Stimulated activated naive CD8-positive, alpha-beta T cell treated with anti-CD3 and anti-CD28 coated beads, Interleukin-15, Interleukin-2, amounts not matched to agents 100 ng/mL and 50 ng/mL, for 24 hours (primary cell): ENCODE results near the gene SLC44A5.
"Not testable (repeated sequence)": the region's sequence is repeated elsewhere in the genome, so short reads cannot be mapped to it uniquely, and the experiment has no call there.

Experiments
- H3K27ac Mint-ChIP-seq: one replicate; pipeline ENCODE4 v1.8.0; 2021; ENCODE audit warnings: mild to moderate bottlenecking, mixed read lengths
- H3K27me3 Mint-ChIP-seq: one replicate; pipeline ENCODE4 v1.8.0; 2021; ENCODE audit warnings: mixed read lengths
- H3K36me3 Mint-ChIP-seq: one replicate; pipeline ENCODE4 v1.8.0; 2021; ENCODE audit warnings: low read depth, mixed read lengths
- H3K4me1 Mint-ChIP-seq: one replicate; pipeline ENCODE4 v1.8.0; 2021; ENCODE audit warnings: low read depth, mixed read lengths
- H3K4me3 Mint-ChIP-seq: one replicate; pipeline ENCODE4 v1.8.0; 2021; ENCODE audit warnings: mild to moderate bottlenecking, mixed read lengths
- H3K9me3 Mint-ChIP-seq: one replicate; pipeline ENCODE4 v1.8.0; 2021; ENCODE audit warnings: mixed read lengths

The SLC44A5 gene

DNA sequence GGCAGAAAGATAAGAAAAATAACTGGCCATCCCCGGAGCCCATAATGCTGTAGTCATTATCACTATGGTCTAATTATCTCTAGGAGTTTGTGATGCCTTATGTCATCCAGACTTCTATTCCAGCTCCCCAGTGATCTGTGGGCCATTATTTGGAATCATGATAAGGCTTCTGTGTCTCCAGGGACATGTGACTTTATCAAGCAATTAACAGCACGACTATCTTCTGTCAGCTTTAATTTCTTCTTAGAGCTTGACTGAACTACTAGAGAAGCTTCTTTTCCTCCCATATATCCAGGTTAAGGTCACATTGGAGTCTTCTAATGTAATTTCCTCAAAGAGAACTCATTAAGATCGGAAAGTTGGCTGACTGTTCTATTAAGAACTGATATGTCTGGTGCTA lies 376.4 kb downstream of the SLC44A5 start:
- no peak overlapping the region for H3K4me3 Mint-ChIP-seq
- no peaks in the 10 kb centered on the region for H3K9me3 Mint-ChIP-seq
- H3K27me3 Mint-ChIP-seq, result no peaks in the 10 kb centered on the region
- H3K36me3 Mint-ChIP-seq, result no peaks in the 10 kb centered on the region
- H3K27ac Mint-ChIP-seq, result no peak overlapping the region
- no peaks in the 10 kb centered on the region for H3K4me1 Mint-ChIP-seq

DNA sequence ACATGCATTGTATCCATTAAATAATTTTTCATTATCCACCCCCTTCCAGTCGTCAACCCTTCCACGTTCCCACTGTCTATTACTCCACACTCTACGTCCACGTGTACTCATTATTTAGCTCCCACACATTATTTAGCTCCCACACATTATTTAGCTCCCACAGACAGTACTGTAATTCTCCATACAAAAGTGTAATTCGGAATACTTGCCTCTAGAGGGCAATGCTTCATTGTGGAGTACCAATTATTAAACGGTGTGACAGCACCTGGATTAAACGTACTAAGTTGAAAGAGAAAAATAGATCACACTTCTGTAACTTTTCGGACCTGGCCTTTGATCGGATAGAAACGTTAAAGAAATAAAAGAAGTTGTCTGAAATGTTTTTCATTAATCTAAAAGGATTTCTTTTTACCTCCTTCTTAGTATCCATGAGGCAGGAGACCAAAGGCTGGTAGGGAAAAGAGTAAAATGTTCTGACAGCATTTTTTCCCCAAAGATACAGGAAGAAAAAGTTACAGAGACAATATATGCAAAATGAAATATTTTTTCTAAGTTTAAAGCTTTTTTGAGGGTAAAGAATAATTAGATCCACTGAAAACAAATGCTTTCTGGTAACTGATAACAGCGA lies 377.5 kb downstream of the SLC44A5 start:
- H3K27me3 Mint-ChIP-seq, result no peaks in the 10 kb centered on the region
- H3K4me3 Mint-ChIP-seq, result no peak overlapping the region
- H3K4me1 Mint-ChIP-seq, result no peaks in the 10 kb centered on the region
- no peaks in the 10 kb centered on the region for H3K36me3 Mint-ChIP-seq
- H3K9me3 Mint-ChIP-seq, result no peaks in the 10 kb centered on the region
- no peak overlapping the region for H3K27ac Mint-ChIP-seq

GRCh38 chr1:75220072-75220471 lies 390.8 kb downstream of the SLC44A5 start:
- Mint-ChIP-seq H3K4me1 (no peaks in the 10 kb centered on the region), H3K36me3 (no peaks in the 10 kb centered on the region), H3K27ac (no peak overlapping the region), H3K4me3 (no peak overlapping the region), H3K27me3 (no peaks in the 10 kb centered on the region), H3K9me3 (peaks cover 4% of the 10 kb centered on the region)

- H3K27ac Mint-ChIP-seq, result no peak overlapping the region
- no peaks in the 10 kb centered on the region for H3K27me3 Mint-ChIP-seq
- H3K4me3 Mint-ChIP-seq, result no peak overlapping the region
- H3K9me3 Mint-ChIP-seq, result no peaks in the 10 kb centered on the region
- no peaks in the 10 kb centered on the region for H3K4me1 Mint-ChIP-seq
- H3K36me3 Mint-ChIP-seq, result no peaks in the 10 kb centered on the region
Measured at GRCh38 chr1:75214017-75214416, 396.9 kb downstream of the SLC44A5 start.

DNA sequence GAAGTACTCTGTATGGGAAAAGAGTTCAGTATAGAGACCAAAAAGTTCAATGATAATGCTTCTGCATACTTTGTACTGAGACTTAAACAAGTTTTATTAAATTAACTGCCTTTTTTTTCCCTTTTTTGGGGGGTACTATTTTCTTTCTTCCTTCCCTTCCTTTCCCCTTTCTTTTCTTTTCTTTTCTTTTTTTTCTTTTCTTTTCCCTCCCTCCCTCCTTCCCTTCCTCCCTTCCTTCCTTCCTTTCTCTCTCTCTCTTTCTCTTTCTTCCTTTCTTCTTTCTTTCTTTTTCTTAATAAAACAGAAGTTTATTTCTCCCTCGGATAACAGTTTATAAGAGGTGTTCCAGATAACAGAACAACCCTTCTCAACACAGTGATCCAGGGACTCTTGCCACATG lies 399.3 kb downstream of the SLC44A5 start:
- H3K27ac Mint-ChIP-seq, result no peak overlapping the region
- H3K4me1 Mint-ChIP-seq, result no peaks in the 10 kb centered on the region
- H3K36me3 Mint-ChIP-seq, result no peaks in the 10 kb centered on the region
- no peaks in the 10 kb centered on the region for H3K9me3 Mint-ChIP-seq
- H3K27me3 Mint-ChIP-seq, result no peaks in the 10 kb centered on the region
- H3K4me3 Mint-ChIP-seq, result no peak overlapping the region

- Mint-ChIP-seq H3K4me3 (no peak overlapping the region), H3K9me3 (no peaks in the 10 kb centered on the region), H3K27me3 (no peaks in the 10 kb centered on the region), H3K27ac (no peak overlapping the region), H3K36me3 (no peaks in the 10 kb centered on the region), H3K4me1 (no peaks in the 10 kb centered on the region)
Measured at GRCh38 chr1:75208862-75209261, 402.1 kb downstream of the SLC44A5 start.

DNA sequence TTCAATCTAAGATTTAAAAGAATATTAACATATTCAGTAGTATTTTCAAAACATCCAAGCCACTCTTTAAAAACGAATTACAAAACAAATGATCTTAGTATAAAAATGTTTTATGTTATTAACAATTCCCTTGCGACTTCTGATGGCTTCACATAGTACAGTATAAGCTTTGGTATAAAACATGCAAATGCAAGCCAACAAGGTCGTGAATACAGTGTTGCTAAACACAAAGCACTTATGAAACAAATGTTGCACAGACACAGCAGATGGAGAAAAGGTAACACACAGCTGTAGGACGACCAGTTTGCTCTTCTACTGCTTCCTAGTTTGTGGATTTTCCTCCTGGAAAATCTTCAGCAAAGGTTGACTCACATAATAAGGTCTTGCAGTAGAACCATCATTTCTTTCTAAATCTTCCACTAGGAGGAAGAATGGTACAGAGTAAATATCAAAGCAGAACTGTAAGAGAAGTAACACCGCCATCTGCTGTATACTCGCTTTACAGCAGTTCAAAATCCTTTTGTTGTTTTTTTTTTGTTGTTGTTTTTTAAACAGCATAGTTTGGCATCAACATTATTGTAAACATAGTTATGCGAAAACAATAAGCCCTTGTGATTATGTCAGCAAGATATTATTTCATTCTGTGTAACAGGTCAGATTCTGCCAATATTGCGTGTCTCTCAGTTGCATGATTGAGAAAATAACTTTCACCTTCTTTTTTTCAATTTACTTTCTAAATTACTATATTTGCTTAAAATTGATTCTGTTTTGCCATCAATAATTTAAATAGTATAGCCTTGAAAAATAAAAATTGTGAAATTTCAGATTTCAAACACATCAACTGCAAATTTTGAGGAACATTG lies 407.3 kb downstream of the SLC44A5 start:
- H3K4me3 Mint-ChIP-seq, result no peak overlapping the region
- H3K4me1 Mint-ChIP-seq, result no peaks in the 10 kb centered on the region
- no peaks in the 10 kb centered on the region for H3K36me3 Mint-ChIP-seq
- H3K9me3 Mint-ChIP-seq, result no peaks in the 10 kb centered on the region
- no peak overlapping the region for H3K27ac Mint-ChIP-seq
- H3K27me3 Mint-ChIP-seq, result no peaks in the 10 kb centered on the region

DNA sequence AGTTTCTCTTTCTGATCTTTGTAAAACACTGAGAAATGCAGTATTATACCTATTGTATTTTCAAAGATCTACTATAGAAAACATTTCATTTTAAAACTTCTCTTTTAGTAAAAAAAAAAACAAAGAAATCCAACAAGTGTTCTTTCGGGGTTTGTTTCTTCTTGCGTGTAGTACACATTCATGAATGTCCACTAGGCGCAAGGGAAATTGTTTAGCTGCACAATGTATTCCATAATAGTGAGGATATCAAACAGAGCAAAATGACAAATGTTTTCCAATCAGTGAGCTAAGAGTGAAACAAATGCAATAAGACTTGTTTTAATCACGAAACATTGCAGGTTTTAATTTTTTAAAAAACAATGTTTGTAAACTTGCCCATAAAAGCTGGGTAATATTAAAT lies 408.2 kb downstream of the SLC44A5 start:
- no peaks in the 10 kb centered on the region for H3K36me3 Mint-ChIP-seq
- H3K9me3 Mint-ChIP-seq, result no peaks in the 10 kb centered on the region
- H3K4me3 Mint-ChIP-seq, result no peak overlapping the region
- no peak overlapping the region for H3K27ac Mint-ChIP-seq
- no peaks in the 10 kb centered on the region for H3K27me3 Mint-ChIP-seq
- no peaks in the 10 kb centered on the region for H3K4me1 Mint-ChIP-seq

GRCh38 chr1:75198761-75199160 lies 412.2 kb downstream of the SLC44A5 start:
- Mint-ChIP-seq H3K4me3 (no peak overlapping the region), H3K4me1 (no peaks in the 10 kb centered on the region), H3K9me3 (no peaks in the 10 kb centered on the region), H3K27me3 (peaks cover under 1% of the 10 kb centered on the region), H3K27ac (no peak overlapping the region), H3K36me3 (no peaks in the 10 kb centered on the region)

GRCh38 chr1:75198163-75198562 lies 412.8 kb downstream of the SLC44A5 start:
- H3K27ac Mint-ChIP-seq, result no peak overlapping the region
- no peaks in the 10 kb centered on the region for H3K4me1 Mint-ChIP-seq
- peaks cover 7% of the 10 kb centered on the region for H3K27me3 Mint-ChIP-seq
- no peak overlapping the region for H3K4me3 Mint-ChIP-seq
- H3K36me3 Mint-ChIP-seq, result no peaks in the 10 kb centered on the region
- no peaks in the 10 kb centered on the region for H3K9me3 Mint-ChIP-seq

GRCh38 chr1:75188892-75189291 lies 422.0 kb downstream of the SLC44A5 start:
- H3K27ac Mint-ChIP-seq, result no peak overlapping the region
- no peaks in the 10 kb centered on the region for H3K4me1 Mint-ChIP-seq
- H3K27me3 Mint-ChIP-seq, result peaks cover 7% of the 10 kb centered on the region
- H3K36me3 Mint-ChIP-seq, result no peaks in the 10 kb centered on the region
- H3K9me3 Mint-ChIP-seq, result no peaks in the 10 kb centered on the region
- no peak overlapping the region for H3K4me3 Mint-ChIP-seq

- H3K4me3 Mint-ChIP-seq, H3K9me3 Mint-ChIP-seq, H3K27me3 Mint-ChIP-seq, H3K4me1 Mint-ChIP-seq, H3K27ac Mint-ChIP-seq, H3K36me3 Mint-ChIP-seq: not testable (repeated sequence)
Measured at GRCh38 chr1:75181214-75181955, 429.5 kb downstream of the SLC44A5 start.

DNA sequence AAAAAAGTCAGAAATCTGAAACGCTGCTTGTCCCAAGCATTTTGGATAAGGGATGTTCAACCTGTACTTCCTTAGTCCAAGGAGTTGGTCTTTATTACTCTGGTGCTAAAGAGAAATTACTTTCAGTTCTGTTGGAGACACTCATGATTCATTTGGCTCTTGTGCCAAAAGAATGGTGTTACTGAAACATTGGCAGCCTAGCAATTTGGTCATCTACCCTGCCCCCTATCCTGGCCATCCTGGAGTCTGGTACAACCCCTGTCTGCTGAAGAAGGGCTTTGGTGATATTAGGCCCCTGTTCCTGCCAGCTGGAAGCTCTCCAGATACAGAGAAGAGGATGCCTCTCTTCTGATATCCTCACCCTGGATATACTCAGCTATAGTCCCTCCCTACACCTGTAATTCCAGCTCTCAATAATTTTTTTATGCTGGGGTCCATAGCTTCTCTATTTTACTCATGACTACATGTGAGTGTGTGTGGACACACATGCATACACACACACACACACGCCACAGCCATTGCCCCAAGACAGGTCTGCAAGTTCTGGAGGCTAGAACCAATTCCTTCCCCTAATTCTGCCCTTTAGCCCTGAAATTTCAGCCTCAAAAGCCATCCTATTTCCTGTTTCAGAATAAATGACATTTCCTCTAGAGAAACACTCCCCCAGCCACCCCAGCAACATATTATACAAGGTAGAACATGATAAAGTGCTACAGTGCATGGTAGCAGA lies 436.7 kb downstream of the SLC44A5 start:
- Mint-ChIP-seq H3K9me3 (no peaks in the 10 kb centered on the region), H3K27ac (no peak overlapping the region), H3K36me3 (no peaks in the 10 kb centered on the region), H3K4me1 (no peaks in the 10 kb centered on the region), H3K4me3 (no peak overlapping the region), H3K27me3 (no peaks in the 10 kb centered on the region)

GRCh38 chr1:75172556-75172955 lies 438.4 kb downstream of the SLC44A5 start:
- H3K36me3 Mint-ChIP-seq, result no peaks in the 10 kb centered on the region
- peaks cover under 1% of the 10 kb centered on the region for H3K9me3 Mint-ChIP-seq
- H3K27ac Mint-ChIP-seq, result no peak overlapping the region
- no peak overlapping the region for H3K4me3 Mint-ChIP-seq
- no peaks in the 10 kb centered on the region for H3K27me3 Mint-ChIP-seq
- H3K4me1 Mint-ChIP-seq, result no peaks in the 10 kb centered on the region

- Mint-ChIP-seq H3K27ac (no peak overlapping the region), H3K9me3 (peaks cover 3% of the 10 kb centered on the region), H3K4me1 (no peaks in the 10 kb centered on the region), H3K4me3 (no peak overlapping the region), H3K27me3 (no peaks in the 10 kb centered on the region), H3K36me3 (no peaks in the 10 kb centered on the region)
Measured at GRCh38 chr1:75171876-75172275, 439.0 kb downstream of the SLC44A5 start.
